HepG2 (cell line): ENCODE data around the gene ABCB4. TPM values are rescaled to one million over a fixed set of nuclear protein-coding genes. Genes with fewer than 3 reads are reported as not detected.

Experiments used
- ATAC-seq: fragments of 200-7000 bp; cut with Tn5 transposase; 3 replicates; pipeline ENCODE4 v1.9.1; 2020; ENCODE audit warnings: mild to moderate bottlenecking, moderate library complexity
- BruUV-seq: library from RNA; stranded (reverse); fragments of 400-500 nt; replicated peaks from 2 replicates; lab custom pipeline; 2021; lab: Mats Ljungman, UMichigan
- CTCF ChIA-PET: fragments of 300-600 bp; formaldehyde crosslinking; extraction: SDS; loops from one replicate; lab custom pipeline; 2021; ENCODE audit warnings: low total read pairs, inconsistent platforms, low intra/inter-chr PET ratio; lab: Yijun Ruan, JAX
- POLR2A ChIA-PET: fragments of 350-600 bp; sonication (Branson Sonifier 250); formaldehyde crosslinking; loops from one replicate; lab custom pipeline; 2020; ENCODE audit warnings: antibody characterized with exemption, inconsistent platforms; lab: Yijun Ruan, JAX
- DNase-seq: peaks from one replicate; pipeline ENCODE4 v3.0.0-alpha.2; 2015; ENCODE audit warnings: low spot score
- FAIRE-seq: peaks from 3 replicates; lab custom pipeline; 2011; peaks lifted over from hg19 to GRCh38; lab: Jason Lieb, UNC
- H2AFZ ChIP-seq: one replicate; pipeline ENCODE4 v1.6.1; 2011; ENCODE audit warnings: low read length, inconsistent platforms
- H3K27ac ChIP-seq: fragments of 300-600 bp; 3 replicates; pipeline ENCODE4 v1.8.0; 2011; ENCODE audit warnings: mixed run types, mild to moderate bottlenecking, mixed read lengths, low read length, inconsistent platforms; ENCODE audit not compliant: insufficient read depth; ENCODE audit errors: extremely low read length
- H3K27me3 ChIP-seq, 2 experiments: fragments of 200-600 bp in 1 of 2; 2 replicates in 1 of 2; 3 replicates in 1 of 2; pipeline versions ENCODE4 v1.6.0 to v1.8.0; 2011; ENCODE audit warnings: low read length in 2 of 2, mild to moderate bottlenecking in 2 of 2, moderate library complexity in 2 of 2, inconsistent platforms in 1 of 2; ENCODE audit not compliant: insufficient read depth in 2 of 2, control insufficient read depth in 1 of 2
- H3K36me3 ChIP-seq, 2 experiments: fragments of 200-600 bp in 1 of 2; replicated peaks in 1 of 2; 2 replicates in 1 of 2; 3 replicates in 1 of 2; pipeline versions ENCODE4 v1.5.1 to v1.8.0; 2011; ENCODE audit warnings: low read length in 2 of 2, inconsistent platforms in 1 of 2; ENCODE audit not compliant: insufficient read depth in 2 of 2, control insufficient read depth in 1 of 2
- H3K4me1 ChIP-seq: 2 replicates; pipeline ENCODE4 v1.5.1; 2012; ENCODE audit warnings: low read length, inconsistent platforms; ENCODE audit not compliant: insufficient read depth
- H3K4me2 ChIP-seq: 2 replicates; pipeline ENCODE4 v1.6.0; 2011; ENCODE audit warnings: low read depth, low read length, inconsistent platforms
- H3K4me3 ChIP-seq, 3 experiments: fragments of 200-600 bp in 1 of 3; sonication (generic), shearing (Covaris generic) in 1 of 3; replicated peaks in 1 of 3; 2 replicates each; pipeline ENCODE4 v1.5.1; 2011 to 2016; ENCODE audit warnings: low read length in 3 of 3, inconsistent platforms in 2 of 3, low read depth in 2 of 3, mild to moderate bottlenecking in 2 of 3, control low read depth in 1 of 3, mixed read lengths in 1 of 3; ENCODE audit not compliant: insufficient read depth in 1 of 3
- H3K79me2 ChIP-seq: one replicate; pipeline ENCODE4 v1.6.1; 2011; ENCODE audit warnings: low read length, inconsistent platforms; ENCODE audit not compliant: insufficient read depth
- H3K9ac ChIP-seq: 2 replicates; pipeline ENCODE4 v1.6.0; 2011; ENCODE audit warnings: mild to moderate bottlenecking, low read depth, low read length, inconsistent platforms; ENCODE audit not compliant: insufficient read depth
- H3K9me3 ChIP-seq: 2 replicates; pipeline ENCODE4 v1.5.1; 2012; ENCODE audit warnings: mild to moderate bottlenecking, low read length
- H4K20me1 ChIP-seq: 2 replicates; pipeline ENCODE4 v1.6.0; 2011; ENCODE audit warnings: inconsistent platforms, mild to moderate bottlenecking, low read length, moderate library complexity; ENCODE audit not compliant: insufficient read depth
- ATF7 ChIP-seq, 2 experiments: fragments of 450-650 bp in 1 of 2; sonication (generic) in 1 of 2; formaldehyde crosslinking in 1 of 2; IDR thresholded peaks; 2 replicates each; pipeline versions ENCODE4 v1.4.0 to v1.6.1; 2016 to 2020; ENCODE audit warnings: antibody characterized with exemption in 1 of 2, mild to moderate bottlenecking in 1 of 2, missing genetic modification reagents in 1 of 2
- CHCHD3 ChIP-seq: sonication (generic); formaldehyde crosslinking; IDR thresholded peaks from 2 replicates; pipeline ENCODE4 v1.8.0; 2022; ENCODE audit warnings: mild to moderate bottlenecking, missing genetic modification reagents, moderate library complexity
- EEA1 ChIP-seq: sonication (generic); formaldehyde crosslinking; IDR thresholded peaks from 2 replicates; pipeline ENCODE4 v1.5.1; 2020; ENCODE audit warnings: mild to moderate bottlenecking, missing genetic modification reagents, borderline replicate concordance
- ISX ChIP-seq: sonication (generic); formaldehyde crosslinking; conservative IDR thresholded peaks from 2 replicates; pipeline ENCODE4 v1.5.0; 2020; ENCODE audit warnings: missing genetic modification reagents
- KDM5B ChIP-seq: sonication (generic); formaldehyde crosslinking; IDR thresholded peaks from 2 replicates; pipeline ENCODE4 v1.4.0; 2020; ENCODE audit warnings: missing genetic modification reagents, mild to moderate bottlenecking, borderline replicate concordance
- MAFG ChIP-seq: sonication (generic); formaldehyde crosslinking; IDR thresholded peaks from 2 replicates; pipeline ENCODE4 v1.5.1; 2020; ENCODE audit warnings: mild to moderate bottlenecking, missing genetic modification reagents
- RFX1 ChIP-seq: fragments of 450-650 bp; IDR thresholded peaks from 2 replicates; pipeline ENCODE4 v1.6.1; 2017
- ZNF18 ChIP-seq: sonication (generic); formaldehyde crosslinking; IDR thresholded peaks from 2 replicates; pipeline ENCODE4 v1.8.0; 2022; ENCODE audit warnings: mild to moderate bottlenecking, missing genetic modification reagents; ENCODE audit not compliant: insufficient replicate concordance
- ZNF713 ChIP-seq: sonication (generic); formaldehyde crosslinking; IDR thresholded peaks from 2 replicates; pipeline ENCODE4 v1.4.0; 2020; ENCODE audit warnings: mild to moderate bottlenecking, missing genetic modification reagents
- ZNF816 ChIP-seq: sonication (generic); formaldehyde crosslinking; IDR thresholded peaks from 2 replicates; pipeline ENCODE4 v1.8.0; 2022; ENCODE audit warnings: missing genetic modification reagents, mild to moderate bottlenecking, borderline replicate concordance
- in situ Hi-C: cut with HindIII; loops from 2 replicates; pipeline ENCODE4 v1.10.0; 2017; ENCODE audit warnings: low pct_unique_long_range_greater_than_20kb; ENCODE audit not compliant: extremely low pct_ligation_motif_present
- intact Hi-C: fragments of 100-400 bp; cut with micrococcal nuclease; formaldehyde crosslinking; loops from one replicate; pipeline ENCODE4 v1.10.0; 2022; ENCODE audit not compliant: unreplicated experiment
- polyA plus RNA-seq, 8 experiments: library from polyadenylated mRNA; depleted of rRNA in 3 of 8; stranded (reverse) in 7 of 8; unstranded in 1 of 8; fragments of >200 nt; fragmentation: Illumina TruSeq in 4 of 8; extraction: Trizol in 4 of 8; gene quantifications; 2 replicates each; pipeline versions ENCODE4 v1.2.1 to v1.2.3, GENCODE V29; 2011 to 2016; ENCODE audit warnings: low read depth in 4 of 8, missing spikeins in 1 of 8, mixed read lengths in 1 of 8; ENCODE audit not compliant: insufficient read depth in 1 of 8
- total RNA-seq, 5 experiments: library from RNA; depleted of rRNA; stranded (reverse); fragments of >200 nt; fragmentation: Illumina TruSeq; extraction: Trizol; gene quantifications; 2 replicates each; pipeline ENCODE4 v1.2.3, GENCODE V29; 2016; ENCODE audit warnings: low read depth in 1 of 5
- TF ChIP-seq, protein P1 (sequence below): sonication (generic); formaldehyde crosslinking; IDR thresholded peaks from 2 replicates; pipeline ENCODE4 v1.9.0; 2021; ENCODE audit warnings: missing genetic modification reagents, borderline replicate concordance
- TF ChIP-seq, protein P2 (sequence below): sonication (generic); formaldehyde crosslinking; IDR thresholded peaks from 2 replicates; pipeline ENCODE4 v1.4.0; 2020; ENCODE audit warnings: missing genetic modification reagents, borderline replicate concordance
- TF ChIP-seq, protein P3 (sequence below): sonication (generic); formaldehyde crosslinking; IDR thresholded peaks from 2 replicates; pipeline ENCODE4 v1.4.0; 2020; ENCODE audit warnings: missing genetic modification reagents

ABCB4 gene
- total and polyA plus RNA-seq, 2 of the 13 experiments (the other 11 are each of a cell fraction or from before 2014, with no cell fraction given) = 18.0 to 32.4 TPM

DNA sequence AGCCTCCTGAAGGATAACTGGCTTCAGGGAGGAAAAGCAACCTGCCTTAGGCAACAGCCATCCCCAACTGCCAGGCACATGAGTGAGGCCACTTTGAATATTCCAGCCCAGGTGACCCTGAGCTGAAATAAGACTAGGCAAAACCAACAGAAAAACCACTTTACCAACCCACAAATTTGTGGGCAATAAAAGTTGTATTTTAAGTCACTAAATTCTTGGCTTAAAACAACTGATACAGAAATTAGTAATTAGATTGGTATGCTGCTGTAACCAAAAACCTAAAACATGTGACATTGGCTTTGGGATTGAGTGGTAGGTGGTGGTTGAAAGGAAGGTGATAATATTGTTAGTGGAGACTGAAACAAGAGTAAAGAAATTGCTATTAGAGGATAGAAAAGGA is 39.9 kb downstream of the ABCB4 start:
- no TSS peak for BruUV-seq
- POLR2A ChIA-PET = no interaction called here
- no peaks in the 10 kb centered on the region for H3K9me3 ChIP-seq
- H2AFZ ChIP-seq = no peak overlapping the region
- no peak for ATAC-seq
- no peaks in the 10 kb centered on the region for H3K4me1 ChIP-seq
- no peaks in the 10 kb centered on the region for H4K20me1 ChIP-seq
- H3K9ac ChIP-seq = no peak overlapping the region
- H3K79me2 ChIP-seq = no peaks in the 10 kb centered on the region
- H3K4me2 ChIP-seq = no peak overlapping the region
- TF ChIP-seq, protein P1, sequence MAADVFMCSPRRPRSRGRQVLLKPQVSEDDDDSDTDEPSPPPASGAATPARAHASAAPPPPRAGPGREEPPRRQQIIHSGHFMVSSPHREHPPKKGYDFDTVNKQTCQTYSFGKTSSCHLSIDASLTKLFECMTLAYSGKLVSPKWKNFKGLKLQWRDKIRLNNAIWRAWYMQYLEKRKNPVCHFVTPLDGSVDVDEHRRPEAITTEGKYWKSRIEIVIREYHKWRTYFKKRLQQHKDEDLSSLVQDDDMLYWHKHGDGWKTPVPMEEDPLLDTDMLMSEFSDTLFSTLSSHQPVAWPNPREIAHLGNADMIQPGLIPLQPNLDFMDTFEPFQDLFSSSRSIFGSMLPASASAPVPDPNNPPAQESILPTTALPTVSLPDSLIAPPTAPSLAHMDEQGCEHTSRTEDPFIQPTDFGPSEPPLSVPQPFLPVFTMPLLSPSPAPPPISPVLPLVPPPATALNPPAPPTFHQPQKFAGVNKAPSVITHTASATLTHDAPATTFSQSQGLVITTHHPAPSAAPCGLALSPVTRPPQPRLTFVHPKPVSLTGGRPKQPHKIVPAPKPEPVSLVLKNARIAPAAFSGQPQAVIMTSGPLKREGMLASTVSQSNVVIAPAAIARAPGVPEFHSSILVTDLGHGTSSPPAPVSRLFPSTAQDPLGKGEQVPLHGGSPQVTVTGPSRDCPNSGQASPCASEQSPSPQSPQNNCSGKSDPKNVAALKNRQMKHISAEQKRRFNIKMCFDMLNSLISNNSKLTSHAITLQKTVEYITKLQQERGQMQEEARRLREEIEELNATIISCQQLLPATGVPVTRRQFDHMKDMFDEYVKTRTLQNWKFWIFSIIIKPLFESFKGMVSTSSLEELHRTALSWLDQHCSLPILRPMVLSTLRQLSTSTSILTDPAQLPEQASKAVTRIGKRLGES = no peak
- TF ChIP-seq ZNF816 (no peak), ZNF713 (no peak), ATF7 (IDR thresholded peaks at IDR 0.05) (no peak), ATF7 (CRISPR knock-in tag; IDR thresholded peaks at IDR 0.05) (no peak), ZNF18 (CRISPR knock-in tag) (no peak), MAFG (CRISPR knock-in tag) (no peak), KDM5B (CRISPR knock-in tag) (no peak), CHCHD3 (no peak), RFX1 (no peak), EEA1 (CRISPR knock-in tag) (no peak), ISX (CRISPR knock-in tag) (no peak)
- TF ChIP-seq, protein P2, sequence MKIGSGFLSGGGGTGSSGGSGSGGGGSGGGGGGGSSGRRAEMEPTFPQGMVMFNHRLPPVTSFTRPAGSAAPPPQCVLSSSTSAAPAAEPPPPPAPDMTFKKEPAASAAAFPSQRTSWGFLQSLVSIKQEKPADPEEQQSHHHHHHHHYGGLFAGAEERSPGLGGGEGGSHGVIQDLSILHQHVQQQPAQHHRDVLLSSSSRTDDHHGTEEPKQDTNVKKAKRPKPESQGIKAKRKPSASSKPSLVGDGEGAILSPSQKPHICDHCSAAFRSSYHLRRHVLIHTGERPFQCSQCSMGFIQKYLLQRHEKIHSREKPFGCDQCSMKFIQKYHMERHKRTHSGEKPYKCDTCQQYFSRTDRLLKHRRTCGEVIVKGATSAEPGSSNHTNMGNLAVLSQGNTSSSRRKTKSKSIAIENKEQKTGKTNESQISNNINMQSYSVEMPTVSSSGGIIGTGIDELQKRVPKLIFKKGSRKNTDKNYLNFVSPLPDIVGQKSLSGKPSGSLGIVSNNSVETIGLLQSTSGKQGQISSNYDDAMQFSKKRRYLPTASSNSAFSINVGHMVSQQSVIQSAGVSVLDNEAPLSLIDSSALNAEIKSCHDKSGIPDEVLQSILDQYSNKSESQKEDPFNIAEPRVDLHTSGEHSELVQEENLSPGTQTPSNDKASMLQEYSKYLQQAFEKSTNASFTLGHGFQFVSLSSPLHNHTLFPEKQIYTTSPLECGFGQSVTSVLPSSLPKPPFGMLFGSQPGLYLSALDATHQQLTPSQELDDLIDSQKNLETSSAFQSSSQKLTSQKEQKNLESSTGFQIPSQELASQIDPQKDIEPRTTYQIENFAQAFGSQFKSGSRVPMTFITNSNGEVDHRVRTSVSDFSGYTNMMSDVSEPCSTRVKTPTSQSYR (CRISPR knock-in tag) = no peak
- TF ChIP-seq, protein P3, sequence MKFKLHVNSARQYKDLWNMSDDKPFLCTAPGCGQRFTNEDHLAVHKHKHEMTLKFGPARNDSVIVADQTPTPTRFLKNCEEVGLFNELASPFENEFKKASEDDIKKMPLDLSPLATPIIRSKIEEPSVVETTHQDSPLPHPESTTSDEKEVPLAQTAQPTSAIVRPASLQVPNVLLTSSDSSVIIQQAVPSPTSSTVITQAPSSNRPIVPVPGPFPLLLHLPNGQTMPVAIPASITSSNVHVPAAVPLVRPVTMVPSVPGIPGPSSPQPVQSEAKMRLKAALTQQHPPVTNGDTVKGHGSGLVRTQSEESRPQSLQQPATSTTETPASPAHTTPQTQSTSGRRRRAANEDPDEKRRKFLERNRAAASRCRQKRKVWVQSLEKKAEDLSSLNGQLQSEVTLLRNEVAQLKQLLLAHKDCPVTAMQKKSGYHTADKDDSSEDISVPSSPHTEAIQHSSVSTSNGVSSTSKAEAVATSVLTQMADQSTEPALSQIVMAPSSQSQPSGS = no peak
- TF ChIP-seq, all 625 proteins: peak for 0
- no peaks in the 10 kb centered on the region for H3K27me3 ChIP-seq
- intact Hi-C loops = no loop called here
- no peak overlapping the region for H3K27ac ChIP-seq
- DNase-seq = no peak
- FAIRE-seq = no peak
- peaks cover 1 to 52% of the 10 kb centered on the region in 2 experiments; a peak in 4 of 5 replicates for H3K36me3 ChIP-seq
- no peak overlapping the region for H3K4me3 ChIP-seq
- CTCF ChIA-PET = no interaction called here
- in situ Hi-C loops = no loop called here
